Measurements from ENCODE around the gene PECR.

The PECR gene

GRCh38 chr2:216081487-216082116 lies at the start of gene PECR, which contains the start of gene TMEM169:
PECR (minus strand) TSS chr2:216081809; CDS start chr2:216081741, 68 bp downstream.
TMEM169 (plus strand) TSS chr2:216081919; CDS start chr2:216095964, 14,045 bp downstream.
- peak; percentile 30 for DNase-seq

- DNase-seq, result no peak
These were observed 48.9 kb upstream of the PECR start for GRCh38 chr2:216130346-216130971.

- no peak for DNase-seq
These were observed 45.3 kb upstream of the PECR start for GRCh38 chr2:216126943-216127342.

GRCh38 chr2:216121255-216121654 lies 39.6 kb upstream of the PECR start:
- DNase-seq, result no peak

- no peak for DNase-seq
These were observed 38.4 kb upstream of the PECR start for GRCh38 chr2:216119986-216120385.

- no peak for DNase-seq
These were observed 37.5 kb upstream of the PECR start for GRCh38 chr2:216119146-216119545.

GRCh38 chr2:216118474-216118873 lies 36.9 kb upstream of the PECR start:
- DNase-seq, result no peak

GRCh38 chr2:216117561-216118340 lies 36.1 kb upstream of the PECR start:
- peak; percentile 1 for DNase-seq

GRCh38 chr2:216116418-216116817 lies 34.8 kb upstream of the PECR start:
- no peak for DNase-seq

- peak; percentile 97 for DNase-seq
These were observed 33.3 kb upstream of the PECR start for GRCh38 chr2:216114714-216115531.

GRCh38 chr2:216114382-216114713 lies 32.7 kb upstream of the PECR start:
- no peak for DNase-seq

- no peak for DNase-seq
These were observed 32.0 kb upstream of the PECR start for GRCh38 chr2:216113572-216113971.

GRCh38 chr2:216112926-216113325 lies 31.3 kb upstream of the PECR start:
- no peak for DNase-seq

GRCh38 chr2:216111122-216111521 lies 29.5 kb upstream of the PECR start:
- DNase-seq, result no peak

GRCh38 chr2:216110620-216111019 lies 29.0 kb upstream of the PECR start:
- DNase-seq, result no peak

- DNase-seq, result peak; percentile 9
These were observed 28.5 kb upstream of the PECR start for GRCh38 chr2:216109962-216110614.

GRCh38 chr2:216108967-216109921 lies 27.6 kb upstream of the PECR start, which contains the start of gene XRCC5:
XRCC5 (plus strand) TSS chr2:216109348; CDS start chr2:216109437, 89 bp downstream.
- peak; percentile 96 for DNase-seq

GRCh38 chr2:216108310-216108966 lies 26.8 kb upstream of the PECR start:
- no peak for DNase-seq

GRCh38 chr2:216107760-216108159 lies 26.2 kb upstream of the PECR start:
- DNase-seq, result no peak

- no peak for DNase-seq
These were observed 25.7 kb upstream of the PECR start for GRCh38 chr2:216107320-216107719.

GRCh38 chr2:216104691-216105090 lies 23.1 kb upstream of the PECR start:
- DNase-seq, result no peak

Measured in amniotic stem cell (primary cell).